Hepatocyte (in vitro differentiated cells): Measurements from ENCODE around the gene CHST11.

Source experiments
- CTCF ChIP-seq: fragments of 200-600 bp; sonication (generic); IDR thresholded peaks from 2 replicates; pipeline ENCODE4 v1.5.1; 2016; ENCODE audit warnings: antibody characterized with exemption, mild to moderate bottlenecking; ENCODE audit not compliant: poor library complexity
- EZH2 ChIP-seq: fragments of 200-600 bp; sonication (generic); IDR thresholded peaks from 2 replicates; pipeline ENCODE4 v1.6.1; 2016; ENCODE audit warnings: antibody characterized with exemption, mild to moderate bottlenecking, borderline replicate concordance
- EZH2phosphoT487 ChIP-seq: fragments of 200-600 bp; sonication (generic); IDR thresholded peaks from one replicate; pipeline ENCODE4 v1.6.1; 2018; ENCODE audit warnings: antibody characterized with exemption, mild to moderate bottlenecking, low read depth, moderate library complexity; ENCODE audit not compliant: unreplicated experiment, severe bottlenecking

- TF ChIP-seq CTCF (no peak), EZH2 (no peak), EZH2phosphoT487 (no peak)
These were observed 35.4 kb upstream of the CHST11 start for GRCh38 chr12:104421343-104421742.
